ENCODE measurements around the gene MBD1. TPM values are rescaled to one million over a fixed set of nuclear protein-coding genes. Genes with fewer than 3 reads are reported as not detected.

Gene MBD1
- total and polyA plus RNA-seq, 2 of the 13 experiments (the other 11 are each of a cell fraction or from before 2014, with no cell fraction given), result 25.5 to 28.6 TPM

DNA sequence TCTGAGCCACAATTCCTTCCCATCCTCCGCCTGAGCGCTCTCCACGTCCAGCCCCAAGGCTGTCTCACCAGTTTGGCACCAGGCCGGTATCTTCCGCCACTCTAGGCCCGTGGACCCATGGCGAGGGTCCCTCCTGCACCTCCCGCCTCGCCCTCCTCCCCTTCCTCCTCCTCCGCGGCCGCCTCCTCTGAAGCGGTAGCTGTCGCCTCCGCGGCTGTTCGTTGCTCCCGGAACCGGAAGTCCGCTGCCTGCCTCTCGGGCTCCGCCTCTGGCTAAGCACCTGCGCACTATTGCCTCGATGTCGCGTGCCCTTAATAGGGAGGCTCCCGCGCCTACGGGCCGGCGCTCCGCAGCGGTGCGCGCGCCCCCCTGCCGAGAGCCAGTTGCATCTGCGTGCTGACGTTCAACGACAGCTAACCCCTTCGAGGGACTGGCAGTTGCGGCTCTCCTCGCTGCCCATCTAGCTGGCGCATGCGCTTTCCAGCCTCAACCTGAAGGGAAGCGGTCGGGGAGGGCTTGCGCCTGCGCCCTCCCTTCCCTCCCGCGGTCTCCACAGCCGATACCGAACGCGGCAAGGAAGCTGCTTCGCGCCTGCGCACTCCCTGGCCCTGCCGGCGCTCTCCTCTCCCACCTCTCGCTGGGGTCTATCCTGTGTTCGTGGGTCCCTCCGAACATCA, at the start of gene MBD1 (continued):
- TF ChIP-seq, protein P1, sequence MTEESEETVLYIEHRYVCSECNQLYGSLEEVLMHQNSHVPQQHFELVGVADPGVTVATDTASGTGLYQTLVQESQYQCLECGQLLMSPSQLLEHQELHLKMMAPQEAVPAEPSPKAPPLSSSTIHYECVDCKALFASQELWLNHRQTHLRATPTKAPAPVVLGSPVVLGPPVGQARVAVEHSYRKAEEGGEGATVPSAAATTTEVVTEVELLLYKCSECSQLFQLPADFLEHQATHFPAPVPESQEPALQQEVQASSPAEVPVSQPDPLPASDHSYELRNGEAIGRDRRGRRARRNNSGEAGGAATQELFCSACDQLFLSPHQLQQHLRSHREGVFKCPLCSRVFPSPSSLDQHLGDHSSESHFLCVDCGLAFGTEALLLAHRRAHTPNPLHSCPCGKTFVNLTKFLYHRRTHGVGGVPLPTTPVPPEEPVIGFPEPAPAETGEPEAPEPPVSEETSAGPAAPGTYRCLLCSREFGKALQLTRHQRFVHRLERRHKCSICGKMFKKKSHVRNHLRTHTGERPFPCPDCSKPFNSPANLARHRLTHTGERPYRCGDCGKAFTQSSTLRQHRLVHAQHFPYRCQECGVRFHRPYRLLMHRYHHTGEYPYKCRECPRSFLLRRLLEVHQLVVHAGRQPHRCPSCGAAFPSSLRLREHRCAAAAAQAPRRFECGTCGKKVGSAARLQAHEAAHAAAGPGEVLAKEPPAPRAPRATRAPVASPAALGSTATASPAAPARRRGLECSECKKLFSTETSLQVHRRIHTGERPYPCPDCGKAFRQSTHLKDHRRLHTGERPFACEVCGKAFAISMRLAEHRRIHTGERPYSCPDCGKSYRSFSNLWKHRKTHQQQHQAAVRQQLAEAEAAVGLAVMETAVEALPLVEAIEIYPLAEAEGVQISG (CRISPR knock-in tag; IDR thresholded peaks at IDR 0.05), result peak; percentile 94
- TF ChIP-seq, protein P2, sequence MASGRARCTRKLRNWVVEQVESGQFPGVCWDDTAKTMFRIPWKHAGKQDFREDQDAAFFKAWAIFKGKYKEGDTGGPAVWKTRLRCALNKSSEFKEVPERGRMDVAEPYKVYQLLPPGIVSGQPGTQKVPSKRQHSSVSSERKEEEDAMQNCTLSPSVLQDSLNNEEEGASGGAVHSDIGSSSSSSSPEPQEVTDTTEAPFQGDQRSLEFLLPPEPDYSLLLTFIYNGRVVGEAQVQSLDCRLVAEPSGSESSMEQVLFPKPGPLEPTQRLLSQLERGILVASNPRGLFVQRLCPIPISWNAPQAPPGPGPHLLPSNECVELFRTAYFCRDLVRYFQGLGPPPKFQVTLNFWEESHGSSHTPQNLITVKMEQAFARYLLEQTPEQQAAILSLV (CRISPR knock-in tag; IDR thresholded peaks at IDR 0.05; ENCODE audit: borderline replicate concordance), result peak; percentile 48
- TF ChIP-seq, protein P3, sequence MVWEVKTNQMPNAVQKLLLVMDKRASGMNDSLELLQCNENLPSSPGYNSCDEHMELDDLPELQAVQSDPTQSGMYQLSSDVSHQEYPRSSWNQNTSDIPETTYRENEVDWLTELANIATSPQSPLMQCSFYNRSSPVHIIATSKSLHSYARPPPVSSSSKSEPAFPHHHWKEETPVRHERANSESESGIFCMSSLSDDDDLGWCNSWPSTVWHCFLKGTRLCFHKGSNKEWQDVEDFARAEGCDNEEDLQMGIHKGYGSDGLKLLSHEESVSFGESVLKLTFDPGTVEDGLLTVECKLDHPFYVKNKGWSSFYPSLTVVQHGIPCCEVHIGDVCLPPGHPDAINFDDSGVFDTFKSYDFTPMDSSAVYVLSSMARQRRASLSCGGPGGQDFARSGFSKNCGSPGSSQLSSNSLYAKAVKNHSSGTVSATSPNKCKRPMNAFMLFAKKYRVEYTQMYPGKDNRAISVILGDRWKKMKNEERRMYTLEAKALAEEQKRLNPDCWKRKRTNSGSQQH (CRISPR knock-in tag; IDR thresholded peaks at IDR 0.05; ENCODE audit: low read depth), result peak; percentile 30; the same call in 1 of the 2 replicates
- TF ChIP-seq SUZ12 (IDR thresholded peaks at IDR 0.05; ENCODE audit: low read depth, low read length), result no peak
- TF ChIP-seq, protein P4, sequence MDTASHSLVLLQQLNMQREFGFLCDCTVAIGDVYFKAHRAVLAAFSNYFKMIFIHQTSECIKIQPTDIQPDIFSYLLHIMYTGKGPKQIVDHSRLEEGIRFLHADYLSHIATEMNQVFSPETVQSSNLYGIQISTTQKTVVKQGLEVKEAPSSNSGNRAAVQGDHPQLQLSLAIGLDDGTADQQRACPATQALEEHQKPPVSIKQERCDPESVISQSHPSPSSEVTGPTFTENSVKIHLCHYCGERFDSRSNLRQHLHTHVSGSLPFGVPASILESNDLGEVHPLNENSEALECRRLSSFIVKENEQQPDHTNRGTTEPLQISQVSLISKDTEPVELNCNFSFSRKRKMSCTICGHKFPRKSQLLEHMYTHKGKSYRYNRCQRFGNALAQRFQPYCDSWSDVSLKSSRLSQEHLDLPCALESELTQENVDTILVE (CRISPR knock-in tag; IDR thresholded peaks at IDR 0.05), result peak; percentile 91
- TF ChIP-seq ZNF766 (CRISPR knock-in tag; IDR thresholded peaks at IDR 0.05; ENCODE audit: borderline replicate concordance), result peak; percentile 40; the same call in 1 of the 2 replicates
- no peak for TF ChIP-seq NR2F2 (IDR thresholded peaks at IDR 0.05; ENCODE audit: borderline replicate concordance, low read depth)
- TF ChIP-seq, protein P5, sequence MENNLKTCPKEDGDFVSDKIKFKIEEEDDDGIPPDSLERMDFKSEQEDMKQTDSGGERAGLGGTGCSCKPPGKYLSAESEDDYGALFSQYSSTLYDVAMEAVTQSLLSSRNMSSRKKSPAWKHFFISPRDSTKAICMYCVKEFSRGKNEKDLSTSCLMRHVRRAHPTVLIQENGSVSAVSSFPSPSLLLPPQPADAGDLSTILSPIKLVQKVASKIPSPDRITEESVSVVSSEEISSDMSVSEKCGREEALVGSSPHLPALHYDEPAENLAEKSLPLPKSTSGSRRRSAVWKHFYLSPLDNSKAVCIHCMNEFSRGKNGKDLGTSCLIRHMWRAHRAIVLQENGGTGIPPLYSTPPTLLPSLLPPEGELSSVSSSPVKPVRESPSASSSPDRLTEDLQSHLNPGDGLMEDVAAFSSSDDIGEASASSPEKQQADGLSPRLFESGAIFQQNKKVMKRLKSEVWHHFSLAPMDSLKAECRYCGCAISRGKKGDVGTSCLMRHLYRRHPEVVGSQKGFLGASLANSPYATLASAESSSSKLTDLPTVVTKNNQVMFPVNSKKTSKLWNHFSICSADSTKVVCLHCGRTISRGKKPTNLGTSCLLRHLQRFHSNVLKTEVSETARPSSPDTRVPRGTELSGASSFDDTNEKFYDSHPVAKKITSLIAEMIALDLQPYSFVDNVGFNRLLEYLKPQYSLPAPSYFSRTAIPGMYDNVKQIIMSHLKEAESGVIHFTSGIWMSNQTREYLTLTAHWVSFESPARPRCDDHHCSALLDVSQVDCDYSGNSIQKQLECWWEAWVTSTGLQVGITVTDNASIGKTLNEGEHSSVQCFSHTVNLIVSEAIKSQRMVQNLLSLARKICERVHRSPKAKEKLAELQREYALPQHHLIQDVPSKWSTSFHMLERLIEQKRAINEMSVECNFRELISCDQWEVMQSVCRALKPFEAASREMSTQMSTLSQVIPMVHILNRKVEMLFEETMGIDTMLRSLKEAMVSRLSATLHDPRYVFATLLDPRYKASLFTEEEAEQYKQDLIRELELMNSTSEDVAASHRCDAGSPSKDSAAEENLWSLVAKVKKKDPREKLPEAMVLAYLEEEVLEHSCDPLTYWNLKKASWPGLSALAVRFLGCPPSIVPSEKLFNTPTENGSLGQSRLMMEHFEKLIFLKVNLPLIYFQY (CRISPR knock-in tag; IDR thresholded peaks at IDR 0.05; ENCODE audit: borderline replicate concordance), result no peak; the same call in 1 of the 2 replicates
- TF ChIP-seq, protein P6, sequence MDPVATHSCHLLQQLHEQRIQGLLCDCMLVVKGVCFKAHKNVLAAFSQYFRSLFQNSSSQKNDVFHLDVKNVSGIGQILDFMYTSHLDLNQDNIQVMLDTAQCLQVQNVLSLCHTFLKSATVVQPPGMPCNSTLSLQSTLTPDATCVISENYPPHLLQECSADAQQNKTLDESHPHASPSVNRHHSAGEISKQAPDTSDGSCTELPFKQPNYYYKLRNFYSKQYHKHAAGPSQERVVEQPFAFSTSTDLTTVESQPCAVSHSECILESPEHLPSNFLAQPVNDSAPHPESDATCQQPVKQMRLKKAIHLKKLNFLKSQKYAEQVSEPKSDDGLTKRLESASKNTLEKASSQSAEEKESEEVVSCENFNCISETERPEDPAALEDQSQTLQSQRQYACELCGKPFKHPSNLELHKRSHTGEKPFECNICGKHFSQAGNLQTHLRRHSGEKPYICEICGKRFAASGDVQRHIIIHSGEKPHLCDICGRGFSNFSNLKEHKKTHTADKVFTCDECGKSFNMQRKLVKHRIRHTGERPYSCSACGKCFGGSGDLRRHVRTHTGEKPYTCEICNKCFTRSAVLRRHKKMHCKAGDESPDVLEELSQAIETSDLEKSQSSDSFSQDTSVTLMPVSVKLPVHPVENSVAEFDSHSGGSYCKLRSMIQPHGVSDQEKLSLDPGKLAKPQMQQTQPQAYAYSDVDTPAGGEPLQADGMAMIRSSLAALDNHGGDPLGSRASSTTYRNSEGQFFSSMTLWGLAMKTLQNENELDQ (CRISPR knock-in tag; IDR thresholded peaks at IDR 0.05; ENCODE audit: borderline replicate concordance), result peak; percentile 64; the same call in 1 of the 2 replicates
- TF ChIP-seq ZNF567 (CRISPR knock-in tag; IDR thresholded peaks at IDR 0.05; ENCODE audit: borderline replicate concordance), result no peak
- TF ChIP-seq ZNF772 (CRISPR knock-in tag; IDR thresholded peaks at IDR 0.05), result peak; percentile 59; the same call in 1 of the 2 replicates
- TF ChIP-seq CENPX (CRISPR knock-in tag; IDR thresholded peaks at IDR 0.05), result no peak
- no peak for TF ChIP-seq RELA (CRISPR knock-in tag; IDR thresholded peaks at IDR 0.05)
- TF ChIP-seq ZNF841 (CRISPR knock-in tag; IDR thresholded peaks at IDR 0.05; ENCODE audit: borderline replicate concordance), result no peak
- TF ChIP-seq ARID2 (CRISPR knock-in tag; IDR thresholded peaks at IDR 0.05; ENCODE audit: borderline replicate concordance), result no peak

Data from HepG2 (cell line).